ENCODE data around the gene C14orf93. TPM values are rescaled to one million over a fixed set of nuclear protein-coding genes. Genes with fewer than 3 reads are reported as not detected.

C14orf93 gene
- total RNA-seq, 1 donor from 2014 or later, result 12.4 TPM

DNA sequence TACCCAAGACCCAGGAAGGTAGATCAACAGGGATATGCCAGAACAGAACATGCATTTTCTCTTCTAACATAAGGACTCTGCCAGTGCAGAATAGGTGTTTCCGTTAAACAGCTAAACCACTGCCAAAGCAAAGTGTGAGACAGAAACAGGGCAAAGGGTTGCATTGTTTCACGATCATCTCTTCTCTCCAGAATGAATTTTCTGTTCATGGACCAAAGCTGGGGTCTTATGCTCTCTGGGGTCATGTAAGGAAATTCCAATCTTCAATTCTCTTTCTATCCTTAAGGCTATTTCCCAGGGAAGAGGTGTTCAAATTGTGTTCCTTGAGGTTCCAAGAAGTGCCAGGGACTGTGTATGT lies 13.8 kb upstream of the C14orf93 start:
- H3K4me3 Mint-ChIP-seq (ENCODE audit: unreplicated experiment), result no peak overlapping the region
- no peak for DNase-seq (ENCODE audit: extremely low spot score, unreplicated experiment)
- no peaks in the 10 kb centered on the region for H3K9me3 Mint-ChIP-seq (ENCODE audit: unreplicated experiment)
- peaks cover 19% of the 10 kb centered on the region for H3K36me3 Mint-ChIP-seq (ENCODE audit: unreplicated experiment)
- H3K27me3 Mint-ChIP-seq (ENCODE audit: unreplicated experiment), result no peaks in the 10 kb centered on the region
- TF ChIP-seq, protein P1, sequence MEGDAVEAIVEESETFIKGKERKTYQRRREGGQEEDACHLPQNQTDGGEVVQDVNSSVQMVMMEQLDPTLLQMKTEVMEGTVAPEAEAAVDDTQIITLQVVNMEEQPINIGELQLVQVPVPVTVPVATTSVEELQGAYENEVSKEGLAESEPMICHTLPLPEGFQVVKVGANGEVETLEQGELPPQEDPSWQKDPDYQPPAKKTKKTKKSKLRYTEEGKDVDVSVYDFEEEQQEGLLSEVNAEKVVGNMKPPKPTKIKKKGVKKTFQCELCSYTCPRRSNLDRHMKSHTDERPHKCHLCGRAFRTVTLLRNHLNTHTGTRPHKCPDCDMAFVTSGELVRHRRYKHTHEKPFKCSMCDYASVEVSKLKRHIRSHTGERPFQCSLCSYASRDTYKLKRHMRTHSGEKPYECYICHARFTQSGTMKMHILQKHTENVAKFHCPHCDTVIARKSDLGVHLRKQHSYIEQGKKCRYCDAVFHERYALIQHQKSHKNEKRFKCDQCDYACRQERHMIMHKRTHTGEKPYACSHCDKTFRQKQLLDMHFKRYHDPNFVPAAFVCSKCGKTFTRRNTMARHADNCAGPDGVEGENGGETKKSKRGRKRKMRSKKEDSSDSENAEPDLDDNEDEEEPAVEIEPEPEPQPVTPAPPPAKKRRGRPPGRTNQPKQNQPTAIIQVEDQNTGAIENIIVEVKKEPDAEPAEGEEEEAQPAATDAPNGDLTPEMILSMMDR (IDR thresholded peaks at IDR 0.05), result no peak
- no peak overlapping the region for H3K27ac Mint-ChIP-seq (ENCODE audit: unreplicated experiment)
- peaks cover 15% of the 10 kb centered on the region for H3K4me1 Mint-ChIP-seq (ENCODE audit: unreplicated experiment)

DNA sequence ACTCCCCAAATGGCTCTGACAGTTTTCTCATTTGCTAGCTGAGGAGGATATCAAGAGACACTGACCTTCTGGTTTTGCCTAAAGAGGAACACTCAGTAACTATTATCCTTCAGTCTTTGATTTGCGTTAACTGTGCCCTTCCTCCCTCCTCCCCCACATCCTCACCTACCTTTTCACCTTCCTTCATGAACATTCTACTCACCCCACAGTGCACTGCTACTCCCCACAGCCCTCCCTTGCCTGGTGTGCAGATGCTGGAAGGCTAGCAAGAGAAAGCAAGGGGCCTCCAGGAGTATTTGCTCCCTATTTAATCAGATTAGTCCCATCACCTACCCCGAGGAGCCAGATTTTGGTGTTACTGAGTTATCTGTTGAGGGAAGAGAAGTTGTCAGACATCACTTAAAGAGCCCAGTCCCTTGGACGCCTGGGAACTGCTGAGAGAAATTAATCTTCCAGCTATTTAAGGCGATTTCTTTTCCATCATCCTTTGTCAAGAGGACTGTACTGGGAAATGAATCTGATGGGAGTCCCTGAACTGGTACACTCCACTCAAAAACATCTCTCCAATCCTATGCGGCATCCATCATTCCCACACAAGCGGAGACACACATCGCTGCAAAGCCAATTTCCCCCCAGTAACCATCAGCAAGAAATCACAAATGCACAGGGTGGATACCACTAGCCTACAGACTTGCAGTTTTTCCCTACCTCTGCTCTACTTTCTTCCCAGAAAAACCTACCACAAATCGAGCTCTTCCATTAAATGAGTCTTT lies 13.3 kb upstream of the C14orf93 start:
- DNase-seq (ENCODE audit: extremely low spot score, unreplicated experiment), result no peak
- H3K9me3 Mint-ChIP-seq (ENCODE audit: unreplicated experiment), result no peaks in the 10 kb centered on the region
- H3K4me1 Mint-ChIP-seq (ENCODE audit: unreplicated experiment), result peaks cover 15% of the 10 kb centered on the region
- no peaks in the 10 kb centered on the region for H3K27me3 Mint-ChIP-seq (ENCODE audit: unreplicated experiment)
- no peak overlapping the region for H3K27ac Mint-ChIP-seq (ENCODE audit: unreplicated experiment)
- TF ChIP-seq, protein P1 (IDR thresholded peaks at IDR 0.05), result no peak
- H3K36me3 Mint-ChIP-seq (ENCODE audit: unreplicated experiment), result peaks cover 17% of the 10 kb centered on the region
- no peak overlapping the region for H3K4me3 Mint-ChIP-seq (ENCODE audit: unreplicated experiment)

DNA sequence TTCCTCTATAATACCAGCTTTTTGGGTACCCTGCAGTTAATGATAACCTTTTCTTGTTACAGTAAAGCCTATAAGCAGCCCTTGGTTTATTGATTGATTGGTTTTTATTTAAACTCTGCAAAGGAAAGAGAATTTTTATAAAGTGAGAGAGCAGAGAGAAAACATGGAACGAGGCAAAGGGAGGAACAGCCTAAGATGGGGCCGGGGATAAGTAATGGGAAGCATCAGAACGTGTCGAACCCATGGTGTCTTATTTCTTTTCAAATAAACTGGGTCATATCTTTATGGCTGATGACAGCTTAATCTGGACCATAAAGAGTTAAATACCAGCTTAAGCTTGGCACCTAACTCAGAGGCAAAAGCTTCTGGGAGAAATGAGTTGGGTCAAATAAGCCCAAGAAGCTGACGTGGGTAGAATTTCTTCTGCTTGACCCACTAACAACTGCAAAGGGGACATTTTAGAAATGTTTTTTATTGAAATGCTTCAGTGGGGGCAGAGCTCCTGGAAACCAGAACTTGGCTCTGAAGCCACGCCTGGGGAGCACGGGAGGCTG lies 12.0 kb upstream of the C14orf93 start:
- H3K27ac Mint-ChIP-seq (ENCODE audit: unreplicated experiment), result no peak overlapping the region
- no peaks in the 10 kb centered on the region for H3K9me3 Mint-ChIP-seq (ENCODE audit: unreplicated experiment)
- H3K27me3 Mint-ChIP-seq (ENCODE audit: unreplicated experiment), result no peaks in the 10 kb centered on the region
- H3K4me1 Mint-ChIP-seq (ENCODE audit: unreplicated experiment), result peaks cover 15% of the 10 kb centered on the region
- DNase-seq (ENCODE audit: extremely low spot score, unreplicated experiment), result no peak
- TF ChIP-seq, protein P1 (IDR thresholded peaks at IDR 0.05), result no peak
- H3K4me3 Mint-ChIP-seq (ENCODE audit: unreplicated experiment), result no peak overlapping the region
- peaks cover 11% of the 10 kb centered on the region for H3K36me3 Mint-ChIP-seq (ENCODE audit: unreplicated experiment)

DNA sequence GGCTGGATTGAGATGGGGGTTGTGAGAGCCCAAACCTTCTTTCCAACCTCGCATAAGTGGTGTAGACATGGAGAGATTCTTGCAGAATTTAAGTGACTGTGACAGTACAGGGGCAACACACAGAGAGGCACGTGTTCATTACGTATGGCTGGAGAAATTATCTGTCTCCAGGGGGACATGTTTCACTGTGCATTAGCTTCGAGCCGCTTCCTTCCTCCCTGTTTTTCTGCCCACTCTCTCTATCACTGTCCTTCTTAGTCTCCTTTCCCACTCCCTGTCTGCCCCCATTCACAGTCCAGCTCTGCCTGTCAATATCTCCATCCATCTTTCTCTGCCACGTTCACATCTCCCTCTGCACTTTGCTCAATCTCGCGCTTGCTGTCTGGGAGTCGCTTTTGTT lies 11.5 kb upstream of the C14orf93 start:
- H3K27ac Mint-ChIP-seq (ENCODE audit: unreplicated experiment), result no peak overlapping the region
- H3K9me3 Mint-ChIP-seq (ENCODE audit: unreplicated experiment), result no peaks in the 10 kb centered on the region
- H3K27me3 Mint-ChIP-seq (ENCODE audit: unreplicated experiment), result no peaks in the 10 kb centered on the region
- TF ChIP-seq, protein P1 (IDR thresholded peaks at IDR 0.05), result no peak
- H3K36me3 Mint-ChIP-seq (ENCODE audit: unreplicated experiment), result peaks cover 10% of the 10 kb centered on the region
- H3K4me3 Mint-ChIP-seq (ENCODE audit: unreplicated experiment), result no peak overlapping the region
- H3K4me1 Mint-ChIP-seq (ENCODE audit: unreplicated experiment), result peaks cover 15% of the 10 kb centered on the region
- no peak for DNase-seq (ENCODE audit: extremely low spot score, unreplicated experiment)
